ENCODE results near the gene NAT16.

- TF ChIP-seq REST (IDR thresholded peaks at IDR 0.05; ENCODE audit: unreplicated experiment) (no peak), CTCF (conservative IDR thresholded peaks at IDR 0.05; ENCODE audit: low read depth in 2 of 2) (no peak), EZH2phosphoT487 (IDR thresholded peaks at IDR 0.05; ENCODE audit: unreplicated experiment) (no peak), EZH2 (IDR thresholded peaks at IDR 0.05; ENCODE audit: low read depth, unreplicated experiment) (no peak), ETS1 (IDR thresholded peaks at IDR 0.05) (no peak), JUNB (IDR thresholded peaks at IDR 0.05; ENCODE audit: unreplicated experiment) (no peak), STAT1 (IDR thresholded peaks at IDR 0.05; ENCODE audit: unreplicated experiment) (no peak), POLR2AphosphoS5 (IDR thresholded peaks at IDR 0.05; ENCODE audit: low read depth) (no peak)
Measured at GRCh38 chr7:101186194-101186593, 6.1 kb upstream of the NAT16 start.
